Measurements from ENCODE around the gene CMTM4.
"Not testable (repeated sequence)": the region's sequence is repeated elsewhere in the genome, so short reads cannot be mapped to it uniquely, and the experiment has no call there.

- TF ChIP-seq CTCF, POLR2A (IDR thresholded peaks at IDR 0.05): not testable (repeated sequence)
Observed at GRCh38 chr16:66611911-66612310, 84.6 kb downstream of the CMTM4 start.

Data from esophagus squamous epithelium (tissue), 4 donors.